HepG2 (cell line): ENCODE data around the gene GARIN3. TPM values are rescaled to one million over a fixed set of nuclear protein-coding genes. Genes with fewer than 3 reads are reported as not detected.
A peak's percentile ranks its signal among the peaks of the same experiment; 100 is the strongest.

Source experiments
- ATAC-seq: fragments of 200-7000 bp; cut with Tn5 transposase; 3 replicates; pipeline ENCODE4 v1.9.1; 2020; ENCODE audit warnings: mild to moderate bottlenecking, moderate library complexity
- BruUV-seq: library from RNA; stranded (reverse); fragments of 400-500 nt; replicated peaks from 2 replicates; lab custom pipeline; 2021; lab: Mats Ljungman, UMichigan
- CTCF ChIA-PET: fragments of 300-600 bp; formaldehyde crosslinking; extraction: SDS; loops from one replicate; lab custom pipeline; 2021; ENCODE audit warnings: low total read pairs, inconsistent platforms, low intra/inter-chr PET ratio; lab: Yijun Ruan, JAX
- POLR2A ChIA-PET: fragments of 350-600 bp; sonication (Branson Sonifier 250); formaldehyde crosslinking; loops from one replicate; lab custom pipeline; 2020; ENCODE audit warnings: antibody characterized with exemption, inconsistent platforms; lab: Yijun Ruan, JAX
- DNase-seq: peaks from one replicate; pipeline ENCODE4 v3.0.0-alpha.2; 2015; ENCODE audit warnings: low spot score
- FAIRE-seq: peaks from 3 replicates; lab custom pipeline; 2011; peaks lifted over from hg19 to GRCh38; lab: Jason Lieb, UNC
- H2AFZ ChIP-seq: one replicate; pipeline ENCODE4 v1.6.1; 2011; ENCODE audit warnings: low read length, inconsistent platforms
- H3K27ac ChIP-seq: fragments of 300-600 bp; 3 replicates; pipeline ENCODE4 v1.8.0; 2011; ENCODE audit warnings: mixed run types, mild to moderate bottlenecking, mixed read lengths, low read length, inconsistent platforms; ENCODE audit not compliant: insufficient read depth; ENCODE audit errors: extremely low read length
- H3K27me3 ChIP-seq, 2 experiments: fragments of 200-600 bp in 1 of 2; 2 replicates in 1 of 2; 3 replicates in 1 of 2; pipeline versions ENCODE4 v1.6.0 to v1.8.0; 2011; ENCODE audit warnings: low read length in 2 of 2, mild to moderate bottlenecking in 2 of 2, moderate library complexity in 2 of 2, inconsistent platforms in 1 of 2; ENCODE audit not compliant: insufficient read depth in 2 of 2, control insufficient read depth in 1 of 2
- H3K36me3 ChIP-seq, 2 experiments: fragments of 200-600 bp in 1 of 2; replicated peaks in 1 of 2; 2 replicates in 1 of 2; 3 replicates in 1 of 2; pipeline versions ENCODE4 v1.5.1 to v1.8.0; 2011; ENCODE audit warnings: low read length in 2 of 2, inconsistent platforms in 1 of 2; ENCODE audit not compliant: insufficient read depth in 2 of 2, control insufficient read depth in 1 of 2
- H3K4me1 ChIP-seq: 2 replicates; pipeline ENCODE4 v1.5.1; 2012; ENCODE audit warnings: low read length, inconsistent platforms; ENCODE audit not compliant: insufficient read depth
- H3K4me2 ChIP-seq: 2 replicates; pipeline ENCODE4 v1.6.0; 2011; ENCODE audit warnings: low read depth, low read length, inconsistent platforms
- H3K4me3 ChIP-seq, 3 experiments: fragments of 200-600 bp in 1 of 3; sonication (generic), shearing (Covaris generic) in 1 of 3; replicated peaks in 1 of 3; 2 replicates each; pipeline ENCODE4 v1.5.1; 2011 to 2016; ENCODE audit warnings: low read length in 3 of 3, inconsistent platforms in 2 of 3, low read depth in 2 of 3, mild to moderate bottlenecking in 2 of 3, control low read depth in 1 of 3, mixed read lengths in 1 of 3; ENCODE audit not compliant: insufficient read depth in 1 of 3
- H3K79me2 ChIP-seq: one replicate; pipeline ENCODE4 v1.6.1; 2011; ENCODE audit warnings: low read length, inconsistent platforms; ENCODE audit not compliant: insufficient read depth
- H3K9ac ChIP-seq: 2 replicates; pipeline ENCODE4 v1.6.0; 2011; ENCODE audit warnings: mild to moderate bottlenecking, low read depth, low read length, inconsistent platforms; ENCODE audit not compliant: insufficient read depth
- H3K9me3 ChIP-seq: 2 replicates; pipeline ENCODE4 v1.5.1; 2012; ENCODE audit warnings: mild to moderate bottlenecking, low read length
- H4K20me1 ChIP-seq: 2 replicates; pipeline ENCODE4 v1.6.0; 2011; ENCODE audit warnings: inconsistent platforms, mild to moderate bottlenecking, low read length, moderate library complexity; ENCODE audit not compliant: insufficient read depth
- BCL6 ChIP-seq: IDR thresholded peaks from 2 replicates; pipeline ENCODE4 v1.6.1; 2016; ENCODE audit warnings: missing genetic modification reagents, missing compliant biosample characterization
- KLF9 ChIP-seq: IDR thresholded peaks from 2 replicates; pipeline ENCODE4 v1.6.1; 2016; ENCODE audit warnings: low read depth
- MAFF ChIP-seq: IDR thresholded peaks from 2 replicates; pipeline ENCODE4 v1.6.1; 2011; ENCODE audit warnings: low read depth, low read length, improper control_type of control experiment
- MAFK ChIP-seq, 2 experiments: IDR thresholded peaks in 1 of 2; conservative IDR thresholded peaks in 1 of 2; 2 replicates each; pipeline ENCODE4 v1.6.1; 2011; ENCODE audit warnings: improper control_type of control experiment in 2 of 2, low read length in 2 of 2
- NFIB ChIP-seq: sonication (generic); formaldehyde crosslinking; IDR thresholded peaks from 2 replicates; pipeline ENCODE4 v1.9.0; 2021; ENCODE audit warnings: missing genetic modification reagents, mild to moderate bottlenecking, borderline replicate concordance
- ZKSCAN8 ChIP-seq: IDR thresholded peaks from 2 replicates; pipeline ENCODE4 v1.6.1; 2016; ENCODE audit warnings: borderline replicate concordance, missing genetic modification reagents, missing compliant biosample characterization
- ZNF18 ChIP-seq: sonication (generic); formaldehyde crosslinking; IDR thresholded peaks from 2 replicates; pipeline ENCODE4 v1.8.0; 2022; ENCODE audit warnings: mild to moderate bottlenecking, missing genetic modification reagents; ENCODE audit not compliant: insufficient replicate concordance
- WGBS: methylation state at CpG from one replicate; pipeline ENCODE4 v1.1.6; 2017; ENCODE audit warnings: low lambda C conversion rate; 5-methylcytosine and 5-hydroxymethylcytosine counted together
- in situ Hi-C: cut with HindIII; loops from 2 replicates; pipeline ENCODE4 v1.10.0; 2017; ENCODE audit warnings: low pct_unique_long_range_greater_than_20kb; ENCODE audit not compliant: extremely low pct_ligation_motif_present
- intact Hi-C: fragments of 100-400 bp; cut with micrococcal nuclease; formaldehyde crosslinking; loops from one replicate; pipeline ENCODE4 v1.10.0; 2022; ENCODE audit not compliant: unreplicated experiment
- polyA plus RNA-seq, 8 experiments: library from polyadenylated mRNA; depleted of rRNA in 3 of 8; stranded (reverse) in 7 of 8; unstranded in 1 of 8; fragments of >200 nt; fragmentation: Illumina TruSeq in 4 of 8; extraction: Trizol in 4 of 8; gene quantifications; 2 replicates each; pipeline versions ENCODE4 v1.2.1 to v1.2.3, GENCODE V29; 2011 to 2016; ENCODE audit warnings: low read depth in 4 of 8, missing spikeins in 1 of 8, mixed read lengths in 1 of 8; ENCODE audit not compliant: insufficient read depth in 1 of 8
- total RNA-seq, 5 experiments: library from RNA; depleted of rRNA; stranded (reverse); fragments of >200 nt; fragmentation: Illumina TruSeq; extraction: Trizol; gene quantifications; 2 replicates each; pipeline ENCODE4 v1.2.3, GENCODE V29; 2016; ENCODE audit warnings: low read depth in 1 of 5

The GARIN3 gene
- total and polyA plus RNA-seq, 2 of the 13 experiments (the other 11 are each of a cell fraction or from before 2014, with no cell fraction given), result not detected

GRCh38 chr5:157197086-157197485 is 31.0 kb upstream of the GARIN3 start:
- intact Hi-C loops, result no loop called here

DNA sequence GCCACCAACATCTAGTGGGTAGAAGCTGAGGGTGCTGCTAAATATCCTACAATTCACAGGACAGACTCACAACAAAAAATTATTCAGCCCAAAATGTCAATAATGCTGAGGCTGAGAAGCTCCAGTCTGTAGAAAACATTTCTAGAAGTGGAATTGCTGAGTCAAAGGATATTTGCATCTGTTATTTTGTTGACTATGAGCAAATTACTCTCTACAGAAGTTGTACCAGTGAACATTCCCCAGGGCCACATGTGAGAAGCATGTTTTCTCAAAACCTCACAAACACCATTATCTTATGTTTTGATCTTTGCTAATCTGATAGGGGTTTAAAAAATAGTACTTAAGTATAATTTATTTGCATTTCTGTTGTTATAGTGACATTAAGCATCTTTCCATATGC is 30.0 kb upstream of the GARIN3 start:
- Histone ChIP-seq H3K4me2 (no peak overlapping the region), H2AFZ (no peak overlapping the region), H3K27me3 (peaks cover 0 to 5% of the 10 kb centered on the region in 2 experiments; a peak in 2 of 5 replicates), H3K9ac (no peak overlapping the region), H3K27ac (no peak overlapping the region), H3K4me3 (no peak overlapping the region), H3K36me3 (no peaks in the 10 kb centered on the region), H3K79me2 (no peaks in the 10 kb centered on the region)
- CTCF ChIA-PET, result no interaction called here
- BruUV-seq, result no TSS peak
- FAIRE-seq (no peak), DNase-seq (no peak), ATAC-seq (no peak)
- POLR2A ChIA-PET, result no interaction called here
- in situ Hi-C loops, result no loop called here
- TF ChIP-seq MAFK (conservative IDR thresholded peaks at IDR 0.05 in 1 of 2, IDR thresholded peaks at IDR 0.05 in 1 of 2; ENCODE audit: low read length in 2 of 2) (peak; percentile 30 to 49; a peak in 2 of 4 replicates), MAFF (peak; percentile 38; the same call in 1 of the 2 replicates), NFIB (CRISPR knock-in tag) (no peak), BCL6 (CRISPR knock-in tag) (no peak)
- TF ChIP-seq, all 625 proteins: peak for 2
- Histone ChIP-seq H3K4me1 (no peaks in the 10 kb centered on the region), H4K20me1 (no peaks in the 10 kb centered on the region; the same call in 1 of the 2 replicates), H3K9me3 (no peaks in the 10 kb centered on the region)
- intact Hi-C loops, result no loop called here

More at GRCh38 chr5:157197086-157197485, 31.0 kb upstream of the GARIN3 start:
- Histone ChIP-seq H4K20me1 (no peaks in the 10 kb centered on the region; the same call in 1 of the 2 replicates), H3K9me3 (no peaks in the 10 kb centered on the region), H3K4me2 (no peak overlapping the region), H3K4me1 (no peaks in the 10 kb centered on the region), H3K27me3 (peaks cover 0 to 5% of the 10 kb centered on the region in 2 experiments; a peak in 2 of 5 replicates), H3K27ac (no peak overlapping the region), H3K36me3 (no peaks in the 10 kb centered on the region), H2AFZ (no peak overlapping the region), H3K9ac (no peak overlapping the region), H3K4me3 (no peak overlapping the region)
- ChIA-PET CTCF (no interaction called here), POLR2A (no interaction called here)
- DNase-seq (no peak), FAIRE-seq (no peak), ATAC-seq (no peak)
- in situ Hi-C loops, result no loop called here
- no TSS peak for BruUV-seq
- WGBS, result 80% methylated on average over 3 of the region's 3 CpGs
- TF ChIP-seq ZNF18 (CRISPR knock-in tag), result no peak
- TF ChIP-seq KLF9 (CRISPR knock-in tag), result no peak
- TF ChIP-seq ZKSCAN8 (CRISPR knock-in tag), result no peak
- TF ChIP-seq, all 625 proteins: peak for 0
- no peaks in the 10 kb centered on the region for H3K79me2 ChIP-seq
